GM21576 (cell line): ENCODE measurements around the gene AQP7.
"Not testable (repeated sequence)": the region's sequence is repeated elsewhere in the genome, so short reads cannot be mapped to it uniquely, and the experiment has no call there.

ENCODE experiments used
- ATAC-seq: cut with Tn5 transposase; IDR thresholded peaks from one replicate; pipeline ENCODE4 v1.9.1; 2021; ENCODE audit warnings: mild to moderate bottlenecking, moderate library complexity; ENCODE audit not compliant: unreplicated experiment

The AQP7 gene

GRCh38 chr9:33399047-33399446 is 3.3 kb downstream of the AQP7 start:
- not testable (repeated sequence) for ATAC-seq

- ATAC-seq = not testable (repeated sequence)
Observed at GRCh38 chr9:33397801-33398200, 4.6 kb downstream of the AQP7 start.

GRCh38 chr9:33395159-33395879 is 7.0 kb downstream of the AQP7 start:
- not testable (repeated sequence) for ATAC-seq

GRCh38 chr9:33393986-33394385 is 8.4 kb downstream of the AQP7 start:
- not testable (repeated sequence) for ATAC-seq

- ATAC-seq = no peak
Observed at GRCh38 chr9:33393581-33393980, 8.8 kb downstream of the AQP7 start.

- not testable (repeated sequence) for ATAC-seq
Observed at GRCh38 chr9:33392591-33393021, 9.8 kb downstream of the AQP7 start.

- not testable (repeated sequence) for ATAC-seq
Observed at GRCh38 chr9:33391111-33391771, 11.1 kb downstream of the AQP7 start.

- ATAC-seq = no peak
Observed at GRCh38 chr9:33388110-33388994, 14.0 kb downstream of the AQP7 start.

- not testable (repeated sequence) for ATAC-seq
Observed at GRCh38 chr9:33386998-33387397, 15.4 kb downstream of the AQP7 start.

GRCh38 chr9:33386641-33386996 is 15.7 kb downstream of the AQP7 start:
- ATAC-seq = not testable (repeated sequence)

GRCh38 chr9:33385979-33386640 is 16.3 kb downstream of the AQP7 start:
- not testable (repeated sequence) for ATAC-seq

GRCh38 chr9:33385536-33385935 is 16.8 kb downstream of the AQP7 start:
- not testable (repeated sequence) for ATAC-seq

- ATAC-seq = not testable (repeated sequence)
Observed at GRCh38 chr9:33383396-33383795, 19.0 kb downstream of the AQP7 start.

- not testable (repeated sequence) for ATAC-seq
Observed at GRCh38 chr9:33382397-33382796, 20.0 kb downstream of the AQP7 start.

- ATAC-seq = no peak
Observed at GRCh38 chr9:33381231-33381791, 21.1 kb downstream of the AQP7 start.

- ATAC-seq = no peak
Observed at GRCh38 chr9:33380390-33381094, 21.8 kb downstream of the AQP7 start.

GRCh38 chr9:33379666-33380389 is 22.5 kb downstream of the AQP7 start:
- no peak for ATAC-seq

- no peak for ATAC-seq
Observed at GRCh38 chr9:33378121-33378795, 24.1 kb downstream of the AQP7 start.
